ENCODE results near the gene SMOC2. TPM values are rescaled to one million over a fixed set of nuclear protein-coding genes. Genes with fewer than 3 reads are reported as not detected.
"Not testable (repeated sequence)": the region's sequence is repeated elsewhere in the genome, so short reads cannot be mapped to it uniquely, and the experiment has no call there.

Gene SMOC2
- total RNA-seq, 2 experiments from 2014 or later: not detected

GRCh38 chr6:168530653-168531071 lies 89.7 kb downstream of the SMOC2 start:
- no peak overlapping the region for H3K27ac Mint-ChIP-seq
- CTCF ChIA-PET: no interaction called here
- H3K4me3 Mint-ChIP-seq: no peak overlapping the region
- H3K4me1 Mint-ChIP-seq: no peaks in the 10 kb centered on the region
- no peak for DNase-seq
- POLR2A ChIA-PET: no interaction called here
- H3K27me3 Mint-ChIP-seq: no peaks in the 10 kb centered on the region
- H3K9me3 Mint-ChIP-seq: no peaks in the 10 kb centered on the region
- no peaks in the 10 kb centered on the region for H3K36me3 Mint-ChIP-seq (ENCODE audit: low read depth)

- Mint-ChIP-seq H3K4me3 (no peak overlapping the region), H3K27me3 (no peaks in the 10 kb centered on the region), H3K9me3 (no peaks in the 10 kb centered on the region), H3K36me3 (ENCODE audit: low read depth) (no peaks in the 10 kb centered on the region), H3K27ac (no peak overlapping the region), H3K4me1 (no peaks in the 10 kb centered on the region)
- CTCF ChIA-PET: no interaction called here
- no peak for DNase-seq
- POLR2A ChIA-PET: no interaction called here
These were observed 91.1 kb downstream of the SMOC2 start for GRCh38 chr6:168532070-168532469.

GRCh38 chr6:168533414-168533813 lies 92.4 kb downstream of the SMOC2 start:
- no peaks in the 10 kb centered on the region for H3K27me3 Mint-ChIP-seq
- no peaks in the 10 kb centered on the region for H3K9me3 Mint-ChIP-seq
- no peaks in the 10 kb centered on the region for H3K36me3 Mint-ChIP-seq (ENCODE audit: low read depth)
- no peak for DNase-seq
- ChIA-PET POLR2A (no interaction called here), CTCF (no interaction called here)
- H3K4me1 Mint-ChIP-seq: no peaks in the 10 kb centered on the region
- no peak overlapping the region for H3K27ac Mint-ChIP-seq
- no peak overlapping the region for H3K4me3 Mint-ChIP-seq

- no peaks in the 10 kb centered on the region for H3K9me3 Mint-ChIP-seq
- no peak overlapping the region for H3K4me3 Mint-ChIP-seq
- no peak overlapping the region for H3K27ac Mint-ChIP-seq
- no peaks in the 10 kb centered on the region for H3K4me1 Mint-ChIP-seq
- no peaks in the 10 kb centered on the region for H3K27me3 Mint-ChIP-seq
- ChIA-PET POLR2A (no interaction called here), CTCF (no interaction called here)
- no peaks in the 10 kb centered on the region for H3K36me3 Mint-ChIP-seq (ENCODE audit: low read depth)
- no peak for DNase-seq
These were observed 93.3 kb downstream of the SMOC2 start for GRCh38 chr6:168534265-168534664.

GRCh38 chr6:168535711-168536110 lies 94.7 kb downstream of the SMOC2 start:
- DNase-seq: no peak
- H3K4me1 Mint-ChIP-seq: no peaks in the 10 kb centered on the region
- no peaks in the 10 kb centered on the region for H3K36me3 Mint-ChIP-seq (ENCODE audit: low read depth)
- CTCF ChIA-PET: no interaction called here
- POLR2A ChIA-PET: no interaction called here
- no peak overlapping the region for H3K4me3 Mint-ChIP-seq
- no peak overlapping the region for H3K27ac Mint-ChIP-seq
- H3K9me3 Mint-ChIP-seq: no peaks in the 10 kb centered on the region
- no peaks in the 10 kb centered on the region for H3K27me3 Mint-ChIP-seq

GRCh38 chr6:168536196-168536595 lies 95.2 kb downstream of the SMOC2 start:
- CTCF ChIA-PET: no interaction called here
- no peaks in the 10 kb centered on the region for H3K36me3 Mint-ChIP-seq (ENCODE audit: low read depth)
- H3K4me3 Mint-ChIP-seq: no peak overlapping the region
- no peak for DNase-seq
- H3K27me3 Mint-ChIP-seq: no peaks in the 10 kb centered on the region
- H3K4me1 Mint-ChIP-seq: no peaks in the 10 kb centered on the region
- no peak overlapping the region for H3K27ac Mint-ChIP-seq
- POLR2A ChIA-PET: no interaction called here
- no peaks in the 10 kb centered on the region for H3K9me3 Mint-ChIP-seq

- ChIA-PET POLR2A (no interaction called here), CTCF (no interaction called here)
- Mint-ChIP-seq H3K9me3 (no peaks in the 10 kb centered on the region), H3K36me3 (ENCODE audit: low read depth) (no peaks in the 10 kb centered on the region), H3K27me3 (no peaks in the 10 kb centered on the region), H3K4me3 (no peak overlapping the region), H3K4me1 (no peaks in the 10 kb centered on the region), H3K27ac (no peak overlapping the region)
- DNase-seq: no peak
These were observed 95.9 kb downstream of the SMOC2 start for GRCh38 chr6:168536665-168537539.

- ChIA-PET CTCF (no interaction called here), POLR2A (no interaction called here)
- H3K9me3 Mint-ChIP-seq: no peaks in the 10 kb centered on the region
- H3K27ac Mint-ChIP-seq: no peak overlapping the region
- H3K36me3 Mint-ChIP-seq (ENCODE audit: low read depth): no peaks in the 10 kb centered on the region
- H3K27me3 Mint-ChIP-seq: no peaks in the 10 kb centered on the region
- H3K4me1 Mint-ChIP-seq: no peaks in the 10 kb centered on the region
- no peak overlapping the region for H3K4me3 Mint-ChIP-seq
- no peak for DNase-seq
These were observed 96.5 kb downstream of the SMOC2 start for GRCh38 chr6:168537540-168537884.

- CTCF ChIA-PET; H3K36me3 Mint-ChIP-seq (ENCODE audit: low read depth); H3K27me3 Mint-ChIP-seq; POLR2A ChIA-PET; H3K4me3 Mint-ChIP-seq; H3K4me1 Mint-ChIP-seq; H3K27ac Mint-ChIP-seq; H3K9me3 Mint-ChIP-seq; DNase-seq: not testable (repeated sequence)
These were observed 97.4 kb downstream of the SMOC2 start for GRCh38 chr6:168538188-168538891.

GRCh38 chr6:168538892-168539811 lies 98.2 kb downstream of the SMOC2 start:
- Mint-ChIP-seq H3K9me3 (no peaks in the 10 kb centered on the region), H3K27ac (no peak overlapping the region), H3K36me3 (ENCODE audit: low read depth) (no peaks in the 10 kb centered on the region), H3K4me1 (no peaks in the 10 kb centered on the region), H3K27me3 (no peaks in the 10 kb centered on the region), H3K4me3 (no peak overlapping the region)
- ChIA-PET POLR2A (no interaction called here), CTCF (no interaction called here)
- no peak for DNase-seq

GRCh38 chr6:168540713-168541291 lies 99.8 kb downstream of the SMOC2 start:
- H3K27ac Mint-ChIP-seq: no peak overlapping the region
- CTCF ChIA-PET: no interaction called here

GRCh38 chr6:168541307-168541706 lies 100.3 kb downstream of the SMOC2 start:
- no peaks in the 10 kb centered on the region for H3K36me3 Mint-ChIP-seq (ENCODE audit: low read depth)
- ChIA-PET POLR2A (no interaction called here), CTCF (no interaction called here)
- no peak for DNase-seq
- H3K4me1 Mint-ChIP-seq: no peaks in the 10 kb centered on the region
- H3K27ac Mint-ChIP-seq: no peak overlapping the region
- no peaks in the 10 kb centered on the region for H3K9me3 Mint-ChIP-seq
- no peak overlapping the region for H3K4me3 Mint-ChIP-seq
- H3K27me3 Mint-ChIP-seq: peaks cover 2% of the 10 kb centered on the region

More at GRCh38 chr6:168540713-168541291, 99.8 kb downstream of the SMOC2 start:
- Mint-ChIP-seq H3K27me3 (peaks cover 2% of the 10 kb centered on the region), H3K9me3 (no peaks in the 10 kb centered on the region), H3K4me1 (no peaks in the 10 kb centered on the region), H3K4me3 (no peak overlapping the region), H3K36me3 (ENCODE audit: low read depth) (no peaks in the 10 kb centered on the region)
- DNase-seq: no peak
- POLR2A ChIA-PET: no interaction called here

- DNase-seq: no peak
- CTCF ChIA-PET: no interaction called here
- Mint-ChIP-seq H3K27me3 (peaks cover 2% of the 10 kb centered on the region), H3K9me3 (no peaks in the 10 kb centered on the region), H3K27ac (no peak overlapping the region), H3K4me3 (no peak overlapping the region), H3K36me3 (ENCODE audit: low read depth) (no peaks in the 10 kb centered on the region), H3K4me1 (no peaks in the 10 kb centered on the region)
- POLR2A ChIA-PET: no interaction called here
These were observed 101.3 kb downstream of the SMOC2 start for GRCh38 chr6:168542301-168542700.

All from activated CD4-positive, alpha-beta memory T cell treated with anti-CD3 and anti-CD28 coated beads, Interleukin-2, amount 10 ng/mL, durations not matched to agents 7 days and 5 days (primary cell).